ENCODE results near the gene FAM234B.

- TF ChIP-seq CTCF (IDR thresholded peaks at IDR 0.05) = no peak
- no peak for TF ChIP-seq POLR2A (IDR thresholded peaks at IDR 0.05)
These were observed 17.1 kb upstream of the FAM234B start for GRCh38 chr12:13027032-13027431.

Measured in sigmoid colon (tissue), 3 donors.